Endothelial cell of umbilical vein (primary cell): Measurements from ENCODE around the gene AGRN. TPM values are rescaled to one million over a fixed set of nuclear protein-coding genes. Genes with fewer than 3 reads are reported as not detected.

Experiments
- BruUV-seq: library from RNA; stranded (reverse); fragments of 400-500 nt; replicated peaks from 2 replicates; lab custom pipeline; 2021; lab: Mats Ljungman, UMichigan
- CTCF ChIA-PET: fragments of 300-600, 350-600 bp; sonication (Branson Sonifier 250); formaldehyde crosslinking; loops from one replicate; lab custom pipeline; 2021; ENCODE audit warnings: antibody characterized with exemption, inconsistent platforms; lab: Charles Lee
- POLR2A ChIA-PET: fragments of 300-600, 350-600 bp; sonication (Branson Sonifier 250); formaldehyde crosslinking; loops from one replicate; lab custom pipeline; 2021; ENCODE audit warnings: antibody characterized with exemption, inconsistent platforms; lab: Charles Lee
- DNase-seq: peaks from one replicate; pipeline ENCODE4 v3.0.0-alpha.2; 2011; ENCODE audit warnings: low read depth, low spot score
- FAIRE-seq: peaks from 2 replicates; lab custom pipeline; 2011; peaks lifted over from hg19 to GRCh38; lab: Jason Lieb, UNC
- H2AFZ ChIP-seq: 2 replicates; pipeline ENCODE4 v1.6.0; 2012; ENCODE audit warnings: low read depth, low read length, control low read depth, inconsistent platforms
- H3K27ac ChIP-seq: 2 replicates; pipeline ENCODE4 v1.5.1; 2011; ENCODE audit warnings: low read depth, mild to moderate bottlenecking, control low read depth, low read length, moderate library complexity; ENCODE audit not compliant: insufficient read depth
- H3K27me3 ChIP-seq, 2 experiments: 2 replicates each; pipeline versions ENCODE4 v1.6.0 to v1.6.1; 2011; ENCODE audit warnings: low read length in 2 of 2, mixed read lengths in 1 of 2; ENCODE audit not compliant: control insufficient read depth in 2 of 2, insufficient read depth in 2 of 2
- H3K36me3 ChIP-seq, 2 experiments: 2 replicates in 1 of 2; 3 replicates in 1 of 2; pipeline ENCODE4 v1.5.1; 2011; ENCODE audit warnings: low read length in 2 of 2, mild to moderate bottlenecking in 1 of 2, moderate library complexity in 1 of 2; ENCODE audit not compliant: control insufficient read depth in 2 of 2, insufficient read depth in 2 of 2; ENCODE audit errors: extremely low read depth in 1 of 2
- H3K4me1 ChIP-seq: 3 replicates; pipeline ENCODE4 v1.5.1; 2011; ENCODE audit warnings: mild to moderate bottlenecking, low read length; ENCODE audit not compliant: control insufficient read depth, insufficient read depth; ENCODE audit errors: extremely low read depth
- H3K4me2 ChIP-seq: 2 replicates; pipeline ENCODE4 v1.6.1; 2011; ENCODE audit warnings: low read length, control low read depth, mixed read lengths; ENCODE audit not compliant: insufficient read depth
- H3K4me3 ChIP-seq, 3 experiments: fragments of 200-600 bp in 1 of 3; sonication (generic), shearing (Covaris generic) in 1 of 3; replicated peaks in 1 of 3; 2 replicates each; pipeline ENCODE4 v1.5.1; 2011 to 2016; ENCODE audit warnings: control low read depth in 3 of 3, low read length in 3 of 3, mild to moderate bottlenecking in 2 of 3, inconsistent platforms in 1 of 3, low read depth in 1 of 3, moderate library complexity in 1 of 3; ENCODE audit not compliant: insufficient read depth in 1 of 3
- H3K79me2 ChIP-seq: 2 replicates; pipeline ENCODE4 v1.6.0; 2012; ENCODE audit warnings: low read length, inconsistent platforms; ENCODE audit not compliant: control insufficient read depth, insufficient read depth
- H3K9ac ChIP-seq: replicated peaks from 2 replicates; pipeline ENCODE3; 2011; ENCODE audit warnings: low read length, control low read depth; ENCODE audit not compliant: insufficient read depth; ENCODE audit errors: extremely low read depth
- H3K9me1 ChIP-seq: replicated peaks from 3 replicates; pipeline ENCODE4 v1.6.0; 2011; ENCODE audit warnings: mild to moderate bottlenecking, low read length; ENCODE audit not compliant: control insufficient read depth, insufficient read depth; ENCODE audit errors: extremely low read depth
- H3K9me3 ChIP-seq: replicated peaks from 2 replicates; pipeline ENCODE4 v1.5.1; 2012; ENCODE audit warnings: low read length, inconsistent platforms; ENCODE audit not compliant: control insufficient read depth, insufficient read depth
- H4K20me1 ChIP-seq: replicated peaks from 2 replicates; pipeline ENCODE3; 2011; ENCODE audit warnings: mild to moderate bottlenecking, low read length; ENCODE audit not compliant: control insufficient read depth, insufficient read depth; ENCODE audit errors: extremely low read depth
- EZH2 ChIP-seq: IDR thresholded peaks from 2 replicates; pipeline ENCODE4 v1.6.1; 2012; ENCODE audit warnings: borderline replicate concordance, low read depth, mild to moderate bottlenecking, moderate library complexity, low read length, inconsistent platforms; ENCODE audit not compliant: severe bottlenecking
- FOS ChIP-seq: IDR thresholded peaks from 2 replicates; pipeline ENCODE4 v1.6.1; 2011; ENCODE audit warnings: mild to moderate bottlenecking, low read length, moderate library complexity, borderline replicate concordance; ENCODE audit not compliant: insufficient read depth
- GATA2 ChIP-seq: IDR thresholded peaks from 2 replicates; pipeline ENCODE4 v1.7.0; 2011; ENCODE audit warnings: low read depth, mild to moderate bottlenecking, moderate library complexity, mixed read lengths, low read length; ENCODE audit not compliant: insufficient read length, insufficient read depth
- JUN ChIP-seq: IDR thresholded peaks from 2 replicates; pipeline ENCODE4 v1.6.1; 2011; ENCODE audit warnings: borderline replicate concordance, low read depth; ENCODE audit not compliant: insufficient read length, insufficient read depth
- MYC ChIP-seq: IDR thresholded peaks from one replicate; pipeline ENCODE4 v1.6.1; 2011; ENCODE audit warnings: mild to moderate bottlenecking, low read depth, low read length
- POLR2A ChIP-seq: IDR thresholded peaks from 2 replicates; pipeline ENCODE4 v1.6.1; 2012; ENCODE audit warnings: low read depth, mild to moderate bottlenecking, control low read depth, low read length
- POLR2AphosphoS5 ChIP-seq: IDR thresholded peaks from 2 replicates; pipeline ENCODE4 v1.6.1; 2012; ENCODE audit warnings: low read depth, mild to moderate bottlenecking, control low read depth, low read length, moderate library complexity; ENCODE audit not compliant: insufficient read depth
- dilution Hi-C: fragments of 300-500 bp; cut with MboI; formaldehyde crosslinking; loops from one replicate; pipeline ENCODE4 v1.15.0; 2019; ENCODE audit warnings: low sequenced_read_pairs; ENCODE audit not compliant: extremely low pct_ligation_motif_present
- intact Hi-C: fragments of 100-400 bp; cut with micrococcal nuclease; formaldehyde crosslinking; loops from one replicate; pipeline ENCODE4 v1.10.0; 2022
- polyA plus RNA-seq, 4 experiments: library from polyadenylated mRNA; depleted of rRNA in 3 of 4; stranded (reverse) in 3 of 4; unstranded in 1 of 4; fragments of >200 nt; gene quantifications; 2 replicates each; pipeline versions ENCODE4 v1.2.1 to v1.2.3, GENCODE V29; 2011 to 2012; ENCODE audit warnings: missing spikeins in 1 of 4
- total RNA-seq: library from RNA; stranded (reverse); gene quantifications from 2 replicates; pipeline ENCODE4 v1.2.3, GENCODE V29; 2021
- TF ChIP-seq, protein P1 (sequence below), 2 donors: IDR thresholded peaks; 1 replicate in 1 of 2; 2 replicates in 1 of 2; pipeline ENCODE4 v1.5.1; 2011; ENCODE audit warnings: low read length in 2 of 2, mild to moderate bottlenecking in 2 of 2, moderate library complexity in 2 of 2, control low read depth in 1 of 2, inconsistent platforms in 1 of 2, low read depth in 1 of 2; ENCODE audit not compliant: insufficient read depth in 1 of 2; ENCODE audit errors: extremely low read depth in 1 of 2
- TF ChIP-seq, protein P2 (sequence below): IDR thresholded peaks from 2 replicates; pipeline ENCODE4 v1.6.1; 2011; ENCODE audit not compliant: insufficient read depth, insufficient read length

Gene AGRN
- total and polyA plus RNA-seq, 2 donors (not counting 3 experiments of a cell fraction or from before 2014, with no cell fraction given), result 66.6 to 67.8 TPM

DNA sequence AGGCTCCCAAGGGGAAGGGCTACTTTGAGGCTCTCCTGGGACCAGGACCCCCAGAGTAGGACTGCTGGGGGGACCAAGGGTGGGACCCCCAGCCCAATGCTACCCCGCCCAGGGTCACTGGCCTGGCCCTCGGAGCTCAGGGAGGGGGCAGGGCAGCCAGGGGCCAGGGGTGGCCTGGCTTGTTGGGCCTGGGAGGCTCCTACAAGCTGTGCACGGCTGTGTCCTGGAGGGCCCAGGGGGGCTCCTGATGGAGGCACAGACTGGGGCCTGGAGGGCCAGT lies 22.3 kb upstream of the AGRN start:
- no peaks in the 10 kb centered on the region for H3K79me2 ChIP-seq
- no peak overlapping the region for H2AFZ ChIP-seq
- H3K36me3 ChIP-seq, result no peaks in the 10 kb centered on the region
- no peaks in the 10 kb centered on the region for H3K9me1 ChIP-seq
- no peak overlapping the region for H3K9ac ChIP-seq
- ChIA-PET CTCF (interaction anchor here (1.8 kb wide), 1 partner anchor 13 kb away, joined by 13 read pairs; no protein-coding TSS in a partner anchor), POLR2A (no interaction called here)
- H3K27me3 ChIP-seq, result peaks cover 0 to 19% of the 10 kb centered on the region in 2 experiments
- intact Hi-C loops (no loop called here), dilution Hi-C loops (no loop called here)
- H3K27ac ChIP-seq, result no peak overlapping the region
- no peak overlapping the region for H3K4me2 ChIP-seq
- H4K20me1 ChIP-seq, result no peaks in the 10 kb centered on the region
- H3K4me3 ChIP-seq, result no peak overlapping the region
- BruUV-seq, result no TSS peak
- peaks cover 9% of the 10 kb centered on the region for H3K4me1 ChIP-seq
- H3K9me3 ChIP-seq, result no peaks in the 10 kb centered on the region
- no peak for DNase-seq
- FAIRE-seq, result no peak
- TF ChIP-seq EZH2 (no peak), POLR2AphosphoS5 (no peak), JUN (no peak), FOS (no peak), POLR2A (no peak), MYC (no peak), GATA2 (no peak)
- TF ChIP-seq, protein P1, sequence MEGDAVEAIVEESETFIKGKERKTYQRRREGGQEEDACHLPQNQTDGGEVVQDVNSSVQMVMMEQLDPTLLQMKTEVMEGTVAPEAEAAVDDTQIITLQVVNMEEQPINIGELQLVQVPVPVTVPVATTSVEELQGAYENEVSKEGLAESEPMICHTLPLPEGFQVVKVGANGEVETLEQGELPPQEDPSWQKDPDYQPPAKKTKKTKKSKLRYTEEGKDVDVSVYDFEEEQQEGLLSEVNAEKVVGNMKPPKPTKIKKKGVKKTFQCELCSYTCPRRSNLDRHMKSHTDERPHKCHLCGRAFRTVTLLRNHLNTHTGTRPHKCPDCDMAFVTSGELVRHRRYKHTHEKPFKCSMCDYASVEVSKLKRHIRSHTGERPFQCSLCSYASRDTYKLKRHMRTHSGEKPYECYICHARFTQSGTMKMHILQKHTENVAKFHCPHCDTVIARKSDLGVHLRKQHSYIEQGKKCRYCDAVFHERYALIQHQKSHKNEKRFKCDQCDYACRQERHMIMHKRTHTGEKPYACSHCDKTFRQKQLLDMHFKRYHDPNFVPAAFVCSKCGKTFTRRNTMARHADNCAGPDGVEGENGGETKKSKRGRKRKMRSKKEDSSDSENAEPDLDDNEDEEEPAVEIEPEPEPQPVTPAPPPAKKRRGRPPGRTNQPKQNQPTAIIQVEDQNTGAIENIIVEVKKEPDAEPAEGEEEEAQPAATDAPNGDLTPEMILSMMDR (IDR thresholded peaks at IDR 0.05; ENCODE audit: extremely low read depth in 1 of 2, insufficient read depth in 1 of 2, low read depth in 1 of 2, low read length in 2 of 2), result no peak
- TF ChIP-seq, protein P2, sequence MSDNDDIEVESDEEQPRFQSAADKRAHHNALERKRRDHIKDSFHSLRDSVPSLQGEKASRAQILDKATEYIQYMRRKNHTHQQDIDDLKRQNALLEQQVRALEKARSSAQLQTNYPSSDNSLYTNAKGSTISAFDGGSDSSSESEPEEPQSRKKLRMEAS, result no peak
